OCI-LY1 (cell line): Measurements from ENCODE around the gene ZBTB14.
A peak's percentile ranks its signal among the peaks of the same experiment; 100 is the strongest.

Experiments
- H2AFZ ChIP-seq: fragments of 200-600 bp; sonication (generic), shearing (Covaris generic); 2 replicates; pipeline ENCODE4 v1.6.0; 2014; ENCODE audit warnings: antibody characterized with exemption, mild to moderate bottlenecking, low read length
- H3F3A ChIP-seq: fragments of 200-600 bp; sonication (generic), shearing (Covaris generic); 2 replicates; pipeline ENCODE4 v1.6.0; 2014; ENCODE audit warnings: mild to moderate bottlenecking, antibody characterized with exemption, low read length, moderate library complexity; ENCODE audit not compliant: insufficient read depth
- H3K27ac ChIP-seq: fragments of 200-600 bp; sonication (generic); 2 replicates; pipeline ENCODE4 v1.5.1; 2014; ENCODE audit warnings: low read length, mixed run types, mild to moderate bottlenecking, low read depth; ENCODE audit not compliant: poor library complexity, severe bottlenecking
- H3K27me3 ChIP-seq: fragments of 200-600 bp; sonication (generic); 2 replicates; pipeline ENCODE4 v1.6.0; 2014; ENCODE audit warnings: antibody characterized with exemption, mild to moderate bottlenecking, low read length, moderate library complexity; ENCODE audit not compliant: insufficient read depth
- H3K36me3 ChIP-seq: fragments of 200-600 bp; sonication (generic); 2 replicates; pipeline ENCODE4 v1.6.1; 2014; ENCODE audit warnings: mild to moderate bottlenecking, antibody characterized with exemption, low read length, moderate library complexity, mixed read lengths; ENCODE audit not compliant: insufficient read depth
- H3K4me1 ChIP-seq: fragments of 200-600 bp; sonication (generic); 2 replicates; pipeline ENCODE4 v1.5.1; 2014; ENCODE audit warnings: mild to moderate bottlenecking, low read length, moderate library complexity; ENCODE audit not compliant: insufficient read depth, severe bottlenecking
- H3K4me2 ChIP-seq: fragments of 200-600 bp; sonication (generic), shearing (Covaris generic); 2 replicates; pipeline ENCODE4 v1.6.1; 2014; ENCODE audit warnings: low read length
- H3K4me3 ChIP-seq: fragments of 200-600 bp; sonication (generic); 2 replicates; pipeline ENCODE4 v1.5.1; 2014; ENCODE audit warnings: low read length, low read depth, mild to moderate bottlenecking, mixed read lengths; ENCODE audit not compliant: poor library complexity, severe bottlenecking
- H3K79me2 ChIP-seq: fragments of 200-600 bp; shearing (Covaris generic); 2 replicates; pipeline ENCODE4 v1.6.1; 2016; ENCODE audit warnings: mixed run types, low read length, mixed read lengths; ENCODE audit not compliant: insufficient read depth
- H3K9ac ChIP-seq: fragments of 200-600 bp; sonication (generic), shearing (Covaris generic); 2 replicates; pipeline ENCODE4 v1.6.1; 2014; ENCODE audit warnings: mild to moderate bottlenecking, low read length, mixed read lengths
- H3K9me2 ChIP-seq: fragments of 200-600 bp; sonication (generic), shearing (Covaris generic); 2 replicates; pipeline ENCODE4 v1.6.1; 2014; ENCODE audit warnings: low read depth, mild to moderate bottlenecking, low read length, mixed read lengths
- H3K9me3 ChIP-seq: fragments of 200-600 bp; shearing (Covaris generic); 2 replicates; pipeline ENCODE4 v1.6.1; 2014; ENCODE audit warnings: low read length, mixed read lengths
- H4K20me1 ChIP-seq: fragments of 200-600 bp; sonication (generic), shearing (Covaris generic); 2 replicates; pipeline ENCODE4 v1.6.0; 2016; ENCODE audit warnings: mild to moderate bottlenecking, low read length; ENCODE audit not compliant: insufficient read depth
- CTCF ChIP-seq: fragments of 200-600 bp; sonication (generic), shearing (Covaris generic); IDR thresholded peaks from 2 replicates; pipeline ENCODE4 v1.5.1; 2017; ENCODE audit warnings: mild to moderate bottlenecking, antibody characterized with exemption, low read length, moderate library complexity, mixed read lengths
- EZH2 ChIP-seq: fragments of 200-600 bp; sonication (generic), shearing (Covaris generic); IDR thresholded peaks from 2 replicates; pipeline ENCODE4 v1.8.0; 2017; ENCODE audit warnings: borderline replicate concordance, mixed run types, mild to moderate bottlenecking, antibody characterized with exemption, low read length, moderate library complexity, mixed read lengths

Gene ZBTB14

GRCh38 chr18:5311301-5311989, 15.9 kb upstream of the ZBTB14 start:
- Histone ChIP-seq H2AFZ (no peak overlapping the region), H3K4me3 (no peak overlapping the region), H3K4me2 (no peak overlapping the region), H3K36me3 (no peaks in the 10 kb centered on the region), H3K9me3 (no peaks in the 10 kb centered on the region), H3K27ac (no peak overlapping the region), H3K9ac (no peak overlapping the region), H3K9me2 (no peaks in the 10 kb centered on the region), H3K27me3 (no peaks in the 10 kb centered on the region), H3F3A (no peaks in the 10 kb centered on the region), H3K4me1 (peaks cover 16% of the 10 kb centered on the region), H4K20me1 (no peaks in the 10 kb centered on the region), H3K79me2 (no peaks in the 10 kb centered on the region)
- TF ChIP-seq EZH2 = no peak
- TF ChIP-seq CTCF = no peak

DNA sequence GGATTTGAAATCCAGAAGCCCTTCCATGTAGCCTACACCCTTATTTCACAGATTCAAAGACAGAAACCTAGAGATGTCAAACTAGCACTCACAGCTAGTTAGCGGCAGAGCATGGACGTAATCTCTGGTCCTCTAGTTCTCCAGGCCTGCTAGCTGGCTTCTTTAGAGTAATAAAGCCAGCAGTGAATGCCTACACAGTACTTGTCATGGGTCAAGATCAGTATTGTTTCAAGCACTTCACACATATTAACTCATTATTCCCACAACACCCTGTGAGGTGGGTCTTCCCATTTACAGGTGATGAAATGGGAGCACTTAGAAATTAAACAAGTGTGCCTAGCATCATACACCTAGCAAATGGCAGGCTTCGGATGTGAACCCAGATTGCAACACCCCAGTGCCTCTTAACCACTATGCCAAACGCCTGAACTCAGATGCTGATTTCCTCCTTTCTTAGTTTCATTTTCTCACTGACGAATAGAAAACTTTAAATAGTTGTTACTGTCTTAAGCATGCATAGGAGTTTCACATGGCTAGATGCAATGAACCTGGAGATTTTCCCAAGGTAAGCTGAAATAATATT, 14.5 kb upstream of the ZBTB14 start:
- Histone ChIP-seq H2AFZ (peak overlapping the region; percentile 92), H3K9ac (peak overlapping the region; percentile 38; the same call in 1 of the 2 replicates), H4K20me1 (no peaks in the 10 kb centered on the region), H3K4me2 (peak overlapping the region; percentile 66), H3K27me3 (no peaks in the 10 kb centered on the region), H3F3A (no peaks in the 10 kb centered on the region), H3K9me3 (no peaks in the 10 kb centered on the region), H3K79me2 (no peaks in the 10 kb centered on the region), H3K36me3 (no peaks in the 10 kb centered on the region), H3K4me1 (peaks cover 16% of the 10 kb centered on the region), H3K9me2 (no peaks in the 10 kb centered on the region), H3K4me3 (peak overlapping the region; percentile 38), H3K27ac (no peak overlapping the region)
- TF ChIP-seq EZH2 = no peak
- TF ChIP-seq CTCF = no peak

GRCh38 chr18:5305835-5306234, 10.3 kb upstream of the ZBTB14 start:
- no peak overlapping the region for H2AFZ ChIP-seq
- no peak overlapping the region for H3K27ac ChIP-seq
- H3K36me3 ChIP-seq = no peaks in the 10 kb centered on the region
- no peaks in the 10 kb centered on the region for H4K20me1 ChIP-seq
- no peaks in the 10 kb centered on the region for H3K9me3 ChIP-seq
- peaks cover 16% of the 10 kb centered on the region for H3K4me1 ChIP-seq
- H3K4me2 ChIP-seq = no peak overlapping the region
- no peak overlapping the region for H3K4me3 ChIP-seq
- no peaks in the 10 kb centered on the region for H3F3A ChIP-seq
- TF ChIP-seq EZH2 (no peak), CTCF (no peak)
- H3K27me3 ChIP-seq = no peaks in the 10 kb centered on the region
- H3K79me2 ChIP-seq = no peaks in the 10 kb centered on the region
- no peak overlapping the region for H3K9ac ChIP-seq
- no peaks in the 10 kb centered on the region for H3K9me2 ChIP-seq
